ENCODE data around the gene JAKMIP1. TPM values are rescaled to one million over a fixed set of nuclear protein-coding genes. Genes with fewer than 3 reads are reported as not detected.

The JAKMIP1 gene
- total and polyA plus RNA-seq, 4 donors, result 0.08 to 0.46 (median 0.22) TPM

GRCh38 chr4:6196324-6196723 lies 4.0 kb downstream of the JAKMIP1 start:
- H3K9ac ChIP-seq (ENCODE audit: insufficient read depth in 1 of 2, low read length in 2 of 2), result no peak overlapping the region
- ATAC-seq (ENCODE audit: insufficient read depth, low FRiP score) (no peak), DNase-seq (no peak)
- peaks cover 0 to 6% (median 0%) of the 10 kb centered on the region in 4 donors for H3K9me3 ChIP-seq (ENCODE audit: control insufficient read depth in 4 of 4, insufficient read depth in 3 of 4, low read length in 3 of 4)
- H3K4me1 ChIP-seq (ENCODE audit: control insufficient read depth in 5 of 5, insufficient read depth in 5 of 5, low read length in 5 of 5), result peaks cover 0 to 11% (median 8%) of the 10 kb centered on the region in 5 donors
- H3K27me3 ChIP-seq (ENCODE audit: control insufficient read depth in 3 of 3, insufficient read depth in 3 of 3, low read length in 2 of 3), result peaks cover 0 to 41% (median 31%) of the 10 kb centered on the region in 3 donors
- no peaks in the 10 kb centered on the region for H3K36me3 ChIP-seq (ENCODE audit: control insufficient read depth in 4 of 4, insufficient read depth in 4 of 4, low read length in 4 of 4)
- TF ChIP-seq, protein P1, sequence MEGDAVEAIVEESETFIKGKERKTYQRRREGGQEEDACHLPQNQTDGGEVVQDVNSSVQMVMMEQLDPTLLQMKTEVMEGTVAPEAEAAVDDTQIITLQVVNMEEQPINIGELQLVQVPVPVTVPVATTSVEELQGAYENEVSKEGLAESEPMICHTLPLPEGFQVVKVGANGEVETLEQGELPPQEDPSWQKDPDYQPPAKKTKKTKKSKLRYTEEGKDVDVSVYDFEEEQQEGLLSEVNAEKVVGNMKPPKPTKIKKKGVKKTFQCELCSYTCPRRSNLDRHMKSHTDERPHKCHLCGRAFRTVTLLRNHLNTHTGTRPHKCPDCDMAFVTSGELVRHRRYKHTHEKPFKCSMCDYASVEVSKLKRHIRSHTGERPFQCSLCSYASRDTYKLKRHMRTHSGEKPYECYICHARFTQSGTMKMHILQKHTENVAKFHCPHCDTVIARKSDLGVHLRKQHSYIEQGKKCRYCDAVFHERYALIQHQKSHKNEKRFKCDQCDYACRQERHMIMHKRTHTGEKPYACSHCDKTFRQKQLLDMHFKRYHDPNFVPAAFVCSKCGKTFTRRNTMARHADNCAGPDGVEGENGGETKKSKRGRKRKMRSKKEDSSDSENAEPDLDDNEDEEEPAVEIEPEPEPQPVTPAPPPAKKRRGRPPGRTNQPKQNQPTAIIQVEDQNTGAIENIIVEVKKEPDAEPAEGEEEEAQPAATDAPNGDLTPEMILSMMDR (IDR thresholded peaks at IDR 0.05; ENCODE audit: control extremely low read depth, extremely low read depth), result no peak
- H3K4me3 ChIP-seq, result no peak overlapping the region
- H3K27ac ChIP-seq (ENCODE audit: low read depth in 1 of 2, low read length in 1 of 2), result no peak overlapping the region
- WGBS, 2 donors, result 76 to 83% methylated on average over 8 of the region's 8 CpGs

- Histone ChIP-seq H3K9me3 (ENCODE audit: control insufficient read depth in 4 of 4, insufficient read depth in 3 of 4, low read length in 3 of 4) (peaks cover 0 to 3% (median 0%) of the 10 kb centered on the region in 4 donors), H3K36me3 (ENCODE audit: control insufficient read depth in 4 of 4, insufficient read depth in 4 of 4, low read length in 4 of 4) (no peaks in the 10 kb centered on the region), H3K27me3 (ENCODE audit: control insufficient read depth in 3 of 3, insufficient read depth in 3 of 3, low read length in 2 of 3) (peaks cover 0 to 41% (median 31%) of the 10 kb centered on the region in 3 donors), H3K27ac (ENCODE audit: low read depth in 1 of 2, low read length in 1 of 2) (no peak overlapping the region), H3K4me1 (ENCODE audit: control insufficient read depth in 5 of 5, insufficient read depth in 5 of 5, low read length in 5 of 5) (peaks cover 0 to 10% (median 8%) of the 10 kb centered on the region in 5 donors), H3K9ac (ENCODE audit: insufficient read depth in 1 of 2, low read length in 2 of 2) (no peak overlapping the region), H3K4me3 (no peak overlapping the region)
- DNase-seq (no peak), ATAC-seq (ENCODE audit: insufficient read depth, low FRiP score) (no peak)
- TF ChIP-seq, protein P1 (IDR thresholded peaks at IDR 0.05; ENCODE audit: control extremely low read depth, extremely low read depth), result no peak
- 57 to 65% methylated on average over 12 of the region's 12 CpGs for WGBS, 2 donors
Measured at GRCh38 chr4:6195602-6196319, 4.6 kb downstream of the JAKMIP1 start.

GRCh38 chr4:6194458-6195195 lies 5.7 kb downstream of the JAKMIP1 start:
- Histone ChIP-seq H3K27me3 (ENCODE audit: control insufficient read depth in 3 of 3, insufficient read depth in 3 of 3, low read length in 2 of 3) (peaks cover 0 to 41% (median 31%) of the 10 kb centered on the region in 3 donors), H3K27ac (ENCODE audit: low read depth in 1 of 2, low read length in 1 of 2) (no peak overlapping the region), H3K9me3 (ENCODE audit: control insufficient read depth in 4 of 4, insufficient read depth in 3 of 4, low read length in 3 of 4) (peaks cover 0 to 3% (median 0%) of the 10 kb centered on the region in 4 donors), H3K9ac (ENCODE audit: insufficient read depth in 1 of 2, low read length in 2 of 2) (no peak overlapping the region), H3K36me3 (ENCODE audit: control insufficient read depth in 4 of 4, insufficient read depth in 4 of 4, low read length in 4 of 4) (no peaks in the 10 kb centered on the region), H3K4me3 (no peak overlapping the region), H3K4me1 (ENCODE audit: control insufficient read depth in 5 of 5, insufficient read depth in 5 of 5, low read length in 5 of 5) (peaks cover 0 to 5% (median 0%) of the 10 kb centered on the region in 5 donors)
- DNase-seq, result no peak
- TF ChIP-seq, protein P1 (IDR thresholded peaks at IDR 0.05; ENCODE audit: control extremely low read depth, extremely low read depth), result no peak
- ATAC-seq (ENCODE audit: insufficient read depth, low FRiP score), result no peak
- WGBS, 2 donors, result 81 to 86% methylated on average over 12 of the region's 12 CpGs
